Hypothalamus (tissue), 51 donors: ENCODE data around the gene TUBA3D.
"Not testable (repeated sequence)": the region's sequence is repeated elsewhere in the genome, so short reads cannot be mapped to it uniquely, and the experiment has no call there.

ENCODE experiments used
- DNase-seq, 51 donors: peaks; one replicate each; lab custom pipeline; 2025; lab: John Stamatoyannopoulos, UW

Gene TUBA3D

GRCh38 chr2:131530626-131531344 lies 54.9 kb downstream of the TUBA3D start:
- DNase-seq = not testable (repeated sequence)

GRCh38 chr2:131531547-131532185 lies 55.7 kb downstream of the TUBA3D start:
- DNase-seq = not testable (repeated sequence)
